NCI-H446 (cell line): ENCODE data around the gene GOLT1A.

Source experiments
- DNase-seq, 2 experiments: peaks; one replicate each; lab custom pipeline; 2025; lab: John Stamatoyannopoulos, UW

Gene GOLT1A

DNA sequence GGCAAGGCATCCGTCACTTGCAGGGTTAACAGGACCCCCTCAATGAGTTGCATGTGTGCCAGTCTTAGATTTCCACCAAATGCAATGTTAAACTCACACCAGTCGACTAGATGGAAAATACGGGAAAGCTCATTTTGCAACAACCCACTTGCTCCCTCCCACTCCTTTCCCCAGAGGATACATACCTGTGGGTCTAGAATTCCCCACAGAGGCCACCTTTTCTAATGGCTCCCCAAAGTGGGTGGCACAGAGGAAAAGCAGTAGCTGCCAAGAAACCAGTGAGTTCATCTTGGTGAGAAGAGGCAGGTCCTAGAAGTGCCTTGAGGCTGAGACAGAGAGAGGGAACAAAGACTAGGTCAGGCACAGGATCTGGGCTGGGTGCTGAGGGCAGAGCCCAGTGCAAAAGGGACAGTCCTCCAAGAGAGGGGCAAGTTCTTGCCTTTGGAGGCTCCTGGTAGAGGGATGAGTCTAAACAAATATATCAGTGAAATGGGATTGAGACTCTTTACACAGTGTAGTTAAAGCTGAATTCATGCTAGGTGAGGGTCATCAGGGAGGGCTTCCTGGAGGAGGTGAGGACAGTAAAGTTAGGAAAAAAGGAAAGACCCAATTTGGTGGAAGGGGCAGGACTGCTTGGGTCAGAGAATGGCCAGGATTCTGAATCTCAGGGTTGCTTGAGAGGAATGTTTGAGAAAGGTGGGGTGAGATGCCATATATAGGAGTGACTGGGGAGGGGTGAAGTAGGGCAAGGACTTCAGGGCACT is 21.0 kb downstream of the GOLT1A start:
- DNase-seq = no peak

DNA sequence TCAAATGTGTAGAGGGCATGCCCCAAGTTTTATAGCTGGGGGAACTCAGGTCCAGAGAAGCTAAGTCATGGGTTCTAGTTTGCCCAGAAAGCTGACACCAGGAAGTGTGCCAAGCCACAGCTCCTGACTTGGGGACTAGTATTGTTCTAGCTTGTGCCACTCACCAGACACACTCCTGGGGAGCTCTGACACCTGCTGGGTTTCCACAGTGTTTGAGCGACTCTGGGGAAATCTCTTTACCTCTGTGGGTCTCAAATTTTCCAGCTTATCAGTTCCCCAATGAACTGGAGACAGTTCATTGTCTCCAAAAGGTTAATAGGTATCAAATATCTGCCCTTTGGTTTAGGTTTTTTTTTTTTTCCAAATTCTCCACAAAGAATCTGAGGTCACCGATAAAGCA is 21.7 kb downstream of the GOLT1A start:
- DNase-seq = no peak

- peak; percentile 63 to 83 for DNase-seq
Observed at GRCh38 chr1:204191456-204191855, 22.3 kb downstream of the GOLT1A start.

GRCh38 chr1:204190212-204191211 is 23.3 kb downstream of the GOLT1A start:
- no peak for DNase-seq

DNA sequence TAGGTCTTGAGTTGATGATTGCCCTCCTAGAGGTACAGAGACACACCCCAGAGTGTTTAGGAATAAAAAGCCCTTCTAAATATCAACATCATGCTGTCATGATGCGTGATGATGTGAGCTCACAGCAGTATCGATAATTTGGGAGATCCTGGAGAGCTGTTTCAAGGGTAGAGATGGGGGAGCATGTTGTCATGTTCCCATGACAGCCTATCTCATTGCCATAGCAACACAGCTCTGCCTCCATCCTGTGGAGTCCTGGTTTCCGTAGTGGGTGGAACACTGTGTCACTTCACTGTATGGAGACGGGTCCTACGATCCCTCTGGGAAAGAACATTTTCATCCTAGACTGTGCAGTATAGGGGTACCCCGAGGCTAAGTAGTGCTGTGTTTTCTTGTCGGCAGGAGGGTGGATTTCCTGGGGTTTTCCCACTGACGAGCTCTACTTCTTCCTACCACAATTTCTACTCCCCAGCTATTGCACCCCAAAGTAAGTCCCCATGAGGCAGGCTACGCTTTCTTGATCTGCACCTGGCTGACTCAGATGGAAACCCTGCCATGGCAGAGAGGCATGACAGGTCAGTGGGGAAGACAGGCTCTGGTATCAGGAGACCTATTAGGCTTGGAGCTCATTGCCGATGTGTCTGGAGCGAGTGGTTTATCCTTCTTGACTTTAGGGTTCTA is 24.7 kb downstream of the GOLT1A start:
- DNase-seq = no peak

- no peak for DNase-seq
Observed at GRCh38 chr1:204186597-204186996, 27.2 kb downstream of the GOLT1A start.

- no peak for DNase-seq
Observed at GRCh38 chr1:204181116-204181515, 32.7 kb downstream of the GOLT1A start.

GRCh38 chr1:204180133-204180532 is 33.7 kb downstream of the GOLT1A start:
- DNase-seq = no peak

DNA sequence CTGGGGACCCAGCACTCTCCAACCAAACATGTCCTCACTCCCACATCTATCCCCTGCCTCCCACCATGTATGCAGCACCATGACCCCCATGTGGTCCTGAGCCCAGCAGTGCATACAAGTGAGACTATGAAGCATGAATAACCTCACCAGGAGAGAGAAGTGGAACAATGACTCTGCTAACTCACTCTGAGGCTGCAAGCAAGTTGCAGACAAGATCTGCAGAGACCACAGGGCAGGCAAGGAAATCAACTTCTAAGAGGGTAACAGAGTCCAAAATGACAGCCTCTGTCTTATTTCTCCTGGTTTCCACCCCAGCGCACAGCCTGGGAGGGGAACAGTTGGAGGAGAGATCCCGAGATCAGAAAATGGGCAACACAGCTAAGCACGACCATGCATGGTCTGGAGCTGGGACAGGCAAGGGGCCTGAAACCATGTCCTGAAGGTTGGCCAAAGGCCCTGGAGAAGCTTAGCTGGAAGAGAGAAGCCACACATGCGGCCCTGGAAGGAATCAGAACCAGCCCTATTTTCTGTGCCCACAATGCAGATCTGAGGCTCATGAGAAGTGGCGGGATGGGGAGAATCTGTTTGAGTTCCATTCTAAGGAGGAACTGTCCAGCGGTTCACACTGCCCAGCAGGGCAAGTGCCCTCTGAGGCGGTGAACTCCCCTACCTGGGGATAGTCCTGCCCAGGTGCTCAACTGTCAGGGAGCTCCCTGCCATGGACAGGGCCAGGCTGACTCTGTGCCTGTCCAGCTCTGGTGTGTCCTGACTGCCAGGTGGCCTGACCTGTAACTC is 35.1 kb downstream of the GOLT1A start:
- DNase-seq = no peak

GRCh38 chr1:204177133-204177532 is 36.7 kb downstream of the GOLT1A start:
- no peak for DNase-seq

- no peak for DNase-seq
Observed at GRCh38 chr1:204176049-204176448, 37.7 kb downstream of the GOLT1A start.

DNA sequence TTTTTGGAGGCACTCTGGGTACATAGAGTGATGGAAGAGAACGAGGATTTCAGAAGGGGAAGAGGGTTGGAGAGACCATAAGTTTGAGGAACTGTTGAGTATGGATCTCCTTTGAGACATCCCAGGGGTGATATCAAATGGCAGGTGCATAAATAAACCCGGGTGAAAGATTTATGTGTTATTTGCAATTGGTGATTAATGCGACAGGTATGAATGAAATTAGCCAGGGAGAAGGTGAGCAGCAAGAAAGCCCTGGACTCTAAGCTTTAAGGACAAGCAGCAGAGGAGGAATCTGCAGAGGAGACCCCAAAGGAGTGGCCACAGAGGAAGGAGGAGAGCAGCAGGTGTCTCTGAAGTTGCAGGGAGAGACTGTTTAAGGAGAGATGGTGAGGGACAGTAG is 38.8 kb downstream of the GOLT1A start:
- DNase-seq = no peak

GRCh38 chr1:204172404-204173029 is 41.3 kb downstream of the GOLT1A start:
- DNase-seq = no peak

GRCh38 chr1:204171751-204172178 is 42.0 kb downstream of the GOLT1A start:
- DNase-seq = no peak

- DNase-seq = no peak
Observed at GRCh38 chr1:204170494-204171155, 43.2 kb downstream of the GOLT1A start.

DNA sequence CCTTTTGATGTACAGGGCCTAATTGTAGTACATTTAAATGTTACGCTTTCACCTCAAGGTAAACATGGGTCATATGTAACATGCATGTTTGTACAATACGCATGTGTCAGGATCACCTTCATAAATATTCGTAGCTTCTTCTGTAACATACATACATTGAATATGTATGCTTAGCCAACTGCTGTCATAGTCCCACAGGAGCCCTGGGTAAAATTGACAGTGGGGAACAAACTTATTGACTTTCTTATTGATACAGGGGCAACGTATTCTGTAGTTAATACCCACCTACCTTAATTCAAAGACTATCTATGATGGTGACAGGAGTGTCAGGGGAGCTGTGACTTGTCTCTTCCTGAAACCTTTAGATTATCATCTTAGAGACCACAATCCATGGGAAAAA is 43.9 kb downstream of the GOLT1A start:
- DNase-seq = no peak

- no peak for DNase-seq
Observed at GRCh38 chr1:204167730-204168129, 46.1 kb downstream of the GOLT1A start.

- no peak for DNase-seq
Observed at GRCh38 chr1:204166219-204166618, 47.6 kb downstream of the GOLT1A start, which contains the start of gene REN. Gene REN (minus strand): TSS chr1:204166337. CDS start chr1:204166293, 44 bp downstream.

GRCh38 chr1:204162494-204163074 is 51.2 kb downstream of the GOLT1A start:
- peak; percentile 76 to 89 for DNase-seq
